ENCODE results near the gene ACTN1. TPM values are rescaled to one million over a fixed set of nuclear protein-coding genes. Genes with fewer than 3 reads are reported as not detected.
A peak's percentile ranks its signal among the peaks of the same experiment; 100 is the strongest.
"Not testable (repeated sequence)": the region's sequence is repeated elsewhere in the genome, so short reads cannot be mapped to it uniquely, and the experiment has no call there.

The ACTN1 gene
- total RNA-seq: 479 and 666 TPM in 2 replicates

GRCh38 chr14:68979021-68979721 is at the start of gene ACTN1:
TSS of gene ACTN1 (minus strand) at chr14:68979302. CDS start at chr14:68979056, 246 bp downstream.
- DNase-seq (ENCODE audit: low read depth): peak; percentile 49
- H3K4me3 ChIP-seq (ENCODE audit: low read depth, low read length): peak within 1 kb of the TSS; percentile 71
- no peak for TF ChIP-seq CTCF (conservative IDR thresholded peaks at IDR 0.05; ENCODE audit: low read depth, low read length)

- DNase-seq (ENCODE audit: low read depth): no peak
- no peak for TF ChIP-seq CTCF (conservative IDR thresholded peaks at IDR 0.05; ENCODE audit: low read depth, low read length)
These were observed 48.3 kb upstream of the ACTN1 start for GRCh38 chr14:69027242-69027913.

GRCh38 chr14:69023035-69023434 is 43.9 kb upstream of the ACTN1 start:
- no peak overlapping the region for H3K4me3 ChIP-seq (ENCODE audit: low read depth, low read length)
- TF ChIP-seq CTCF (conservative IDR thresholded peaks at IDR 0.05; ENCODE audit: low read depth, low read length): no peak
- DNase-seq (ENCODE audit: low read depth): no peak

More at GRCh38 chr14:69027242-69027913, 48.3 kb upstream of the ACTN1 start:
- H3K4me3 ChIP-seq (ENCODE audit: low read depth, low read length): no peak overlapping the region

- H3K4me3 ChIP-seq (ENCODE audit: low read depth, low read length); DNase-seq (ENCODE audit: low read depth): not testable (repeated sequence)
These were observed 43.0 kb upstream of the ACTN1 start for GRCh38 chr14:69022093-69022492.

- no peak for DNase-seq (ENCODE audit: low read depth)
- no peak overlapping the region for H3K4me3 ChIP-seq (ENCODE audit: low read depth, low read length)
- TF ChIP-seq CTCF (conservative IDR thresholded peaks at IDR 0.05; ENCODE audit: low read depth, low read length): no peak
These were observed 38.6 kb upstream of the ACTN1 start for GRCh38 chr14:69017706-69018105.

- TF ChIP-seq CTCF (conservative IDR thresholded peaks at IDR 0.05; ENCODE audit: low read depth, low read length): no peak
- DNase-seq (ENCODE audit: low read depth): no peak
- no peak overlapping the region for H3K4me3 ChIP-seq (ENCODE audit: low read depth, low read length)
These were observed 35.7 kb upstream of the ACTN1 start for GRCh38 chr14:69014829-69015259.

GRCh38 chr14:69013943-69014782 is 35.1 kb upstream of the ACTN1 start:
- no peak for TF ChIP-seq CTCF (conservative IDR thresholded peaks at IDR 0.05; ENCODE audit: low read depth, low read length)
- H3K4me3 ChIP-seq (ENCODE audit: low read depth, low read length): no peak overlapping the region
- no peak for DNase-seq (ENCODE audit: low read depth)

All from epithelial cell of proximal tubule (primary cell).